H1 (cell line): ENCODE measurements around the gene TPPP2. TPM values are rescaled to one million over a fixed set of nuclear protein-coding genes. Genes with fewer than 3 reads are reported as not detected.

Experiments used
- CTCF ChIA-PET: fragments of 300-600 bp; sonication (Branson Sonifier 250); formaldehyde crosslinking; loops from one replicate; lab custom pipeline; 2021; ENCODE audit not compliant: partially characterized antibody; lab: Charles Lee
- POLR2A ChIA-PET: fragments of 300-600 bp; sonication (Branson Sonifier 250); formaldehyde crosslinking; loops from one replicate; lab custom pipeline; 2021; ENCODE audit warnings: inconsistent platforms; ENCODE audit not compliant: partially characterized antibody; lab: Charles Lee
- DNase-seq, 2 experiments: peaks; one replicate each; pipeline versions ENCODE4 v3.0.0 to v3.0.0-alpha.2; 2010 to 2022; ENCODE audit warnings: low spot score in 2 of 2, low read depth in 1 of 2, mixed read lengths in 1 of 2
- FAIRE-seq: peaks from 2 replicates; lab custom pipeline; 2011; peaks lifted over from hg19 to GRCh38; lab: Jason Lieb, UNC
- H2AFZ ChIP-seq: 2 replicates; pipeline ENCODE4 v1.8.1; 2012; ENCODE audit warnings: low read length, inconsistent platforms
- H2AK5ac ChIP-seq: 2 replicates; pipeline ENCODE4 v1.6.1; 2013; ENCODE audit warnings: low read depth, low read length
- H2BK120ac ChIP-seq: replicated peaks from 2 replicates; pipeline ENCODE3; 2013; ENCODE audit warnings: low read depth, low read length, inconsistent platforms
- H2BK12ac ChIP-seq: 2 replicates; pipeline ENCODE4 v1.6.1; 2013; ENCODE audit warnings: low read depth, low read length
- H2BK15ac ChIP-seq: 2 replicates; pipeline ENCODE4 v1.6.1; 2013; ENCODE audit warnings: low read length
- H2BK20ac ChIP-seq: 2 replicates; pipeline ENCODE4 v1.6.1; 2013; ENCODE audit warnings: low read length
- H2BK5ac ChIP-seq: 2 replicates; pipeline ENCODE4 v1.6.1; 2013; ENCODE audit warnings: low read depth, low read length
- H3K14ac ChIP-seq: 2 replicates; pipeline ENCODE4 v1.6.1; 2013; ENCODE audit warnings: inconsistent platforms; ENCODE audit not compliant: insufficient read length
- H3K18ac ChIP-seq: 2 replicates; pipeline ENCODE4 v1.6.1; 2013; ENCODE audit warnings: low read length; ENCODE audit errors: extremely low read depth
- H3K23ac ChIP-seq: 2 replicates; pipeline ENCODE4 v1.6.1; 2013; ENCODE audit warnings: inconsistent platforms; ENCODE audit not compliant: insufficient read length
- H3K23me2 ChIP-seq: 2 replicates; pipeline ENCODE4 v1.6.1; 2013; ENCODE audit warnings: low read depth, low read length
- H3K27ac ChIP-seq: 2 replicates; pipeline ENCODE4 v1.6.1; 2011; ENCODE audit warnings: low read depth, low read length, inconsistent platforms
- H3K27me3 ChIP-seq, 4 experiments: replicated peaks in 1 of 4; 1 replicate in 1 of 4; 2 replicates in 3 of 4; pipeline versions ENCODE4 v1.6.1 to v1.8.1; 2011 to 2013; ENCODE audit warnings: low read length in 3 of 4, mild to moderate bottlenecking in 3 of 4, inconsistent platforms in 2 of 4, mixed read lengths in 2 of 4, moderate library complexity in 1 of 4; ENCODE audit not compliant: control insufficient read depth in 3 of 4, insufficient read depth in 3 of 4; ENCODE audit errors: extremely low read depth in 1 of 4
- H3K36me3 ChIP-seq, 4 experiments: 2 replicates each; pipeline versions ENCODE4 v1.6.1 to v1.8.1; 2011 to 2013; ENCODE audit warnings: mild to moderate bottlenecking in 4 of 4, low read length in 3 of 4, moderate library complexity in 2 of 4, control low read depth in 1 of 4, inconsistent platforms in 1 of 4; ENCODE audit not compliant: insufficient read depth in 4 of 4, control insufficient read depth in 2 of 4
- H3K4ac ChIP-seq: replicated peaks from 2 replicates; pipeline ENCODE3; 2013; ENCODE audit warnings: low read length, low read depth, mixed read lengths, inconsistent platforms; ENCODE audit not compliant: insufficient read length
- H3K4me1 ChIP-seq, 4 experiments: replicated peaks in 1 of 4; 1 replicate in 1 of 4; 2 replicates in 3 of 4; pipeline versions ENCODE4 v1.6.1 to v1.8.1; 2011 to 2013; ENCODE audit warnings: low read length in 3 of 4, inconsistent platforms in 2 of 4, mixed read lengths in 1 of 4; ENCODE audit not compliant: insufficient read depth in 4 of 4, control insufficient read depth in 3 of 4
- H3K4me2 ChIP-seq, 2 experiments: 2 replicates each; pipeline versions ENCODE4 v1.6.1 to v1.8.1; 2011 to 2013; ENCODE audit warnings: low read depth in 2 of 2, low read length in 2 of 2, control low read depth in 1 of 2, inconsistent platforms in 1 of 2, mild to moderate bottlenecking in 1 of 2; ENCODE audit not compliant: insufficient read depth in 1 of 2
- H3K4me3 ChIP-seq, 4 experiments: fragments of 200-600, 300-600 bp in 1 of 4; sonication (generic), shearing (Covaris generic), sonication (Bioruptor Twin) in 1 of 4; 2 replicates each; pipeline versions ENCODE4 v1.5.1 to v1.8.1; 2011 to 2016; ENCODE audit warnings: low read length in 4 of 4, low read depth in 3 of 4, control low read depth in 2 of 4, inconsistent platforms in 2 of 4, mild to moderate bottlenecking in 2 of 4, mixed read lengths in 1 of 4, moderate library complexity in 1 of 4; ENCODE audit not compliant: insufficient read depth in 2 of 4; ENCODE audit errors: extremely low read depth in 1 of 4
- H3K56ac ChIP-seq: replicated peaks from 2 replicates; pipeline ENCODE3; 2013; ENCODE audit warnings: low read depth, mild to moderate bottlenecking, mixed read lengths, low read length, inconsistent platforms; ENCODE audit not compliant: insufficient read length
- H3K79me1 ChIP-seq: 2 replicates; pipeline ENCODE4 v1.6.1; 2013; ENCODE audit warnings: low read depth, low read length, control low read depth
- H3K79me2 ChIP-seq, 2 experiments: 2 replicates each; pipeline versions ENCODE4 v1.6.1 to v1.8.1; 2012 to 2013; ENCODE audit warnings: low read length in 2 of 2, mild to moderate bottlenecking in 2 of 2, inconsistent platforms in 1 of 2; ENCODE audit not compliant: insufficient read depth in 2 of 2, control insufficient read depth in 1 of 2
- H3K9ac ChIP-seq, 4 experiments: replicated peaks in 1 of 4; 1 replicate in 1 of 4; 2 replicates in 3 of 4; pipeline versions ENCODE4 v1.6.1 to v1.8.1; 2011 to 2013; ENCODE audit warnings: low read depth in 3 of 4, low read length in 3 of 4, control low read depth in 2 of 4, mild to moderate bottlenecking in 2 of 4, moderate library complexity in 2 of 4, inconsistent platforms in 1 of 4; ENCODE audit errors: extremely low read depth in 1 of 4
- H3K9me3 ChIP-seq, 2 experiments: 2 replicates each; pipeline versions ENCODE4 v1.6.1 to v1.8.1; 2012 to 2013; ENCODE audit warnings: mild to moderate bottlenecking in 2 of 2, moderate library complexity in 2 of 2, control low read depth in 1 of 2, inconsistent platforms in 1 of 2, low read depth in 1 of 2, low read length in 1 of 2, mixed read lengths in 1 of 2; ENCODE audit not compliant: insufficient read depth in 2 of 2
- H4K20me1 ChIP-seq, 2 experiments: replicated peaks in 1 of 2; 2 replicates each; pipeline versions ENCODE3 to v1.8.1; 2011 to 2013; ENCODE audit warnings: inconsistent platforms in 2 of 2, low read length in 2 of 2, mild to moderate bottlenecking in 1 of 2; ENCODE audit not compliant: insufficient read depth in 2 of 2, control insufficient read depth in 1 of 2
- H4K5ac ChIP-seq: 2 replicates; pipeline ENCODE4 v1.6.1; 2013; ENCODE audit warnings: low read length, low read depth, mixed read lengths, inconsistent platforms; ENCODE audit not compliant: insufficient read length
- H4K8ac ChIP-seq: 2 replicates; pipeline ENCODE4 v1.8.0; 2013; ENCODE audit warnings: mild to moderate bottlenecking, moderate library complexity, low read length, inconsistent platforms; ENCODE audit not compliant: insufficient read depth; ENCODE audit errors: extremely low read depth
- H4K91ac ChIP-seq: replicated peaks from 2 replicates; pipeline ENCODE3; 2013; ENCODE audit warnings: low read length, mixed read lengths, inconsistent platforms; ENCODE audit not compliant: insufficient read length
- MAFK ChIP-seq: IDR thresholded peaks from 2 replicates; pipeline ENCODE4 v1.6.1; 2012; ENCODE audit warnings: low read depth, mild to moderate bottlenecking, improper control_type of control experiment, low read length
- RAD21 ChIP-seq, 2 experiments: IDR thresholded peaks in 1 of 2; conservative IDR thresholded peaks in 1 of 2; 2 replicates each; pipeline ENCODE4 v1.6.1; 2011; ENCODE audit warnings: low read depth in 2 of 2, low read length in 2 of 2, improper control_type of control experiment in 1 of 2, inconsistent platforms in 1 of 2, mild to moderate bottlenecking in 1 of 2, moderate library complexity in 1 of 2
- TAF7 ChIP-seq: optimal IDR thresholded peaks from 2 replicates; pipeline ENCODE3; 2011; ENCODE audit warnings: low read depth, mild to moderate bottlenecking, inconsistent platforms, low read length, moderate library complexity, borderline replicate concordance
- whole genome bisulfite sequencing, 2 experiments: shearing (Covaris generic) in 1 of 2; methylation state at CpG; one replicate each; pipeline versions ENCODE4 v1.1.6 to v1.1.7; 2013 to 2015; ENCODE audit warnings: low lambda C conversion rate in 2 of 2, mixed read lengths in 2 of 2, inconsistent platforms in 1 of 2, low coverage in 1 of 2, missing lambda C conversion rate in 1 of 2; ENCODE audit not compliant: insufficient replicate concordance in 2 of 2, insufficient coverage in 1 of 2, insufficient read length in 1 of 2; ENCODE audit errors: extremely low coverage in 1 of 2, missing lambda C conversion rate in 1 of 2; 5-methylcytosine and 5-hydroxymethylcytosine counted together
- polyA plus RNA-seq, 7 experiments: library from polyadenylated mRNA; depleted of rRNA in 3 of 7; stranded (reverse) in 5 of 7; unstranded in 2 of 7; fragments of >200 nt in 5 of 7; fragments of 200-250 nt in 2 of 7; gene quantifications; 1 replicate in 5 of 7; 2 replicates in 1 of 7; 4 replicates in 1 of 7; pipeline versions ENCODE4 v1.2.1 to v1.2.3, GENCODE V29; 2011 to 2013; ENCODE audit warnings: missing spikeins in 2 of 7, mixed read lengths in 2 of 7
- total RNA-seq: library from RNA; stranded (reverse); fragmentation: NEBNext Ultra II Directional; extraction: Animal tissue kit (Norgen Biotek cat#: 25700); gene quantifications from 2 replicates; pipeline ENCODE4 v1.2.1, GENCODE V29; 2021
- TF ChIP-seq, protein P1 (sequence below): IDR thresholded peaks from 2 replicates; pipeline ENCODE4 v1.6.1; 2011; ENCODE audit warnings: low read depth, mild to moderate bottlenecking, low read length; ENCODE audit not compliant: insufficient read depth
- TF ChIP-seq, protein P2 (sequence below): IDR thresholded peaks from 2 replicates; pipeline ENCODE4 v1.6.1; 2011; ENCODE audit warnings: low read length, improper control_type of control experiment

TPPP2 gene
- total and polyA plus RNA-seq, 2 of the 8 experiments (the other 6 are each of a cell fraction or from before 2014, with no cell fraction given) = not detected

DNA sequence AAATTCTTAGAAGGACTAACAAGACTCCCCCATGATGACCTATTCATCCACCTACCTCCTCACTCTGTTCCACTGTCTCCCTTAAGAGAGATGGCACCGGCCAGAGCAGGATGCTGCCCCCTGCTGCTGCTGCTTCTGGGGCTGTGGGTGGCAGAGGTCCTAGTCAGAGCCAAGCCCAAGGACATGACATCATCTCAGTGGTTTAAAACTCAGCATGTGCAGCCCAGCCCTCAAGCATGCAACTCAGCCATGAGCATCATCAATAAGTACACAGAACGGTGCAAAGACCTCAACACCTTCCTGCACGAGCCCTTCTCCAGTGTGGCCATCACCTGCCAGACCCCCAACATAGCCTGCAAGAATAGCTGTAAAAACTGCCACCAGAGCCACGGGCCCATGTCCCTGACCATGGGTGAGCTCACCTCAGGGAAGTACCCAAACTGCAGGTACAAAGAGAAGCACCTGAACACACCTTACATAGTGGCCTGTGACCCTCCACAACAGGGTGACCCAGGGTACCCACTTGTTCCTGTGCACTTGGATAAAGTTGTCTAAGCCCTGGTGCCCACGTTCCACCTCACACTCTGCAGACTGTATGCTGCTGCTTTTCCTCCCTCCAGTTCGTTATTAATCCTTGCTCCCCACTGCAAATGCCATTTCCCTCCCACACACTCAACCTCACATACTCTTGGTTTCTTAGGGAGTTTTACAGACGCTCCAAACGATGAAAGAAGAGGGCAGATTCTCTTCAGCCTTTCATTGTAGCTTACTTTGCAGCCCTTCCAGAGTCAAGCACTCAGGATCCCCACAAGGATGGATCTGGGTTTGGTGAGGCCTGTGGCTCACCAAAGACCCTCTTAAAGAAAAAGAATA, 28.0 kb downstream of the TPPP2 start, which contains the start of gene RNASE8:
Gene RNASE8, plus strand, starts transcription at position 20 of the 873 bp plus-strand sequence. Its CDS starts 71 bp downstream, at position 91.
- H2BK5ac ChIP-seq = no peak within 1 kb of the TSS
- POLR2A ChIA-PET = interaction anchor here (1.3 to 2.2 kb wide), 4 partner anchors 10 to 35 kb away, joined by 4 to 7 read pairs (median 4); partner anchors contain the start of gene ARHGEF40
- peaks cover 0 to 3% (median 0%) of the 10 kb centered on the region in 4 experiments; a peak in 2 of 7 replicates for H3K4me1 ChIP-seq
- H3K23ac ChIP-seq = no peak within 1 kb of the TSS
- no peaks in the 10 kb centered on the region for H3K23me2 ChIP-seq
- no peak within 1 kb of the TSS for H2AFZ ChIP-seq
- no peak for FAIRE-seq
- no peak within 1 kb of the TSS for H2BK12ac ChIP-seq
- H4K5ac ChIP-seq = no peak within 1 kb of the TSS
- H2BK15ac ChIP-seq = no peak within 1 kb of the TSS
- H4K20me1 ChIP-seq = no peaks in the 10 kb centered on the region
- H3K9me3 ChIP-seq = no peaks in the 10 kb centered on the region
- no peak within 1 kb of the TSS for H3K27ac ChIP-seq
- no peaks in the 10 kb centered on the region for H3K79me1 ChIP-seq
- H3K56ac ChIP-seq = no peak within 1 kb of the TSS
- TF ChIP-seq, protein P1, sequence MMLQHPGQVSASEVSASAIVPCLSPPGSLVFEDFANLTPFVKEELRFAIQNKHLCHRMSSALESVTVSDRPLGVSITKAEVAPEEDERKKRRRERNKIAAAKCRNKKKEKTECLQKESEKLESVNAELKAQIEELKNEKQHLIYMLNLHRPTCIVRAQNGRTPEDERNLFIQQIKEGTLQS = no peak
- TF ChIP-seq, protein P2, sequence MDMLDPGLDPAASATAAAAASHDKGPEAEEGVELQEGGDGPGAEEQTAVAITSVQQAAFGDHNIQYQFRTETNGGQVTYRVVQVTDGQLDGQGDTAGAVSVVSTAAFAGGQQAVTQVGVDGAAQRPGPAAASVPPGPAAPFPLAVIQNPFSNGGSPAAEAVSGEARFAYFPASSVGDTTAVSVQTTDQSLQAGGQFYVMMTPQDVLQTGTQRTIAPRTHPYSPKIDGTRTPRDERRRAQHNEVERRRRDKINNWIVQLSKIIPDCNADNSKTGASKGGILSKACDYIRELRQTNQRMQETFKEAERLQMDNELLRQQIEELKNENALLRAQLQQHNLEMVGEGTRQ = no peak
- TF ChIP-seq TAF7 (no peak), RAD21 (IDR thresholded peaks at IDR 0.05 in 1 of 2, conservative IDR thresholded peaks at IDR 0.05 in 1 of 2; ENCODE audit: low read depth in 2 of 2, low read length in 2 of 2) (no peak), MAFK (no peak)
- TF ChIP-seq, all 59 proteins: peak for 0
- H3K4me2 ChIP-seq = no peak within 1 kb of the TSS
- DNase-seq = no peak
- H3K4ac ChIP-seq = no peak within 1 kb of the TSS
- no peak within 1 kb of the TSS for H4K91ac ChIP-seq
- no peak within 1 kb of the TSS for H3K18ac ChIP-seq
- CTCF ChIA-PET = interaction anchor here (0.9 to 3.4 kb wide), 9 partner anchors 9 to 53 kb away, joined by 3 to 18 read pairs (median 4); no protein-coding TSS in a partner anchor
- H2BK20ac ChIP-seq = no peak within 1 kb of the TSS
- H2BK120ac ChIP-seq = no peak within 1 kb of the TSS
- H4K8ac ChIP-seq = no peak within 1 kb of the TSS
- no peak within 1 kb of the TSS for H3K4me3 ChIP-seq
- H3K27me3 ChIP-seq = no peaks in the 10 kb centered on the region; a peak in 1 of 7 replicates
- no peak within 1 kb of the TSS for H3K9ac ChIP-seq
- H2AK5ac ChIP-seq = no peak within 1 kb of the TSS
- no peaks in the 10 kb centered on the region for H3K79me2 ChIP-seq
- WGBS, 2 experiments = 86% methylated on average over 8 of the region's 8 CpGs; no CpG with 5 or more reads in 1 of the 2 experiments
- H3K14ac ChIP-seq = no peak within 1 kb of the TSS
- H3K36me3 ChIP-seq = no peaks in the 10 kb centered on the region
